ENCODE measurements around the gene UBASH3B.

GRCh38 chr11:122686111-122686510, 30.6 kb downstream of the UBASH3B start:
- no peak for TF ChIP-seq POLR2A (IDR thresholded peaks at IDR 0.05)
- TF ChIP-seq, protein P1, sequence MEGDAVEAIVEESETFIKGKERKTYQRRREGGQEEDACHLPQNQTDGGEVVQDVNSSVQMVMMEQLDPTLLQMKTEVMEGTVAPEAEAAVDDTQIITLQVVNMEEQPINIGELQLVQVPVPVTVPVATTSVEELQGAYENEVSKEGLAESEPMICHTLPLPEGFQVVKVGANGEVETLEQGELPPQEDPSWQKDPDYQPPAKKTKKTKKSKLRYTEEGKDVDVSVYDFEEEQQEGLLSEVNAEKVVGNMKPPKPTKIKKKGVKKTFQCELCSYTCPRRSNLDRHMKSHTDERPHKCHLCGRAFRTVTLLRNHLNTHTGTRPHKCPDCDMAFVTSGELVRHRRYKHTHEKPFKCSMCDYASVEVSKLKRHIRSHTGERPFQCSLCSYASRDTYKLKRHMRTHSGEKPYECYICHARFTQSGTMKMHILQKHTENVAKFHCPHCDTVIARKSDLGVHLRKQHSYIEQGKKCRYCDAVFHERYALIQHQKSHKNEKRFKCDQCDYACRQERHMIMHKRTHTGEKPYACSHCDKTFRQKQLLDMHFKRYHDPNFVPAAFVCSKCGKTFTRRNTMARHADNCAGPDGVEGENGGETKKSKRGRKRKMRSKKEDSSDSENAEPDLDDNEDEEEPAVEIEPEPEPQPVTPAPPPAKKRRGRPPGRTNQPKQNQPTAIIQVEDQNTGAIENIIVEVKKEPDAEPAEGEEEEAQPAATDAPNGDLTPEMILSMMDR (IDR thresholded peaks at IDR 0.05) = no peak
